Panc1 (cell line): Measurements from ENCODE around the gene SNTB2.

Experiments
- POLR2AphosphoS5 ChIP-seq: IDR thresholded peaks from 2 replicates; pipeline ENCODE4 v1.6.1; 2012; ENCODE audit warnings: mild to moderate bottlenecking, low read depth, low read length, moderate library complexity
- SIN3A ChIP-seq: IDR thresholded peaks from 2 replicates; pipeline ENCODE4 v1.6.1; 2012; ENCODE audit warnings: low read depth, mild to moderate bottlenecking, low read length, moderate library complexity, borderline replicate concordance; ENCODE audit not compliant: insufficient read depth
- TCF7L2 ChIP-seq: IDR thresholded peaks from 2 replicates; pipeline ENCODE4 v1.6.1; 2011; ENCODE audit warnings: mild to moderate bottlenecking, low read depth, low read length, inconsistent platforms
- TF ChIP-seq, protein P1 (sequence below): fragments of 450-650 bp; IDR thresholded peaks from 2 replicates; pipeline ENCODE4 v1.5.1; 2017; ENCODE audit warnings: mild to moderate bottlenecking
- TF ChIP-seq, protein P2 (sequence below), 2 experiments: IDR thresholded peaks; 2 replicates each; pipeline ENCODE4 v1.6.1; 2011 to 2012; ENCODE audit warnings: low read depth in 2 of 2, control low read depth in 1 of 2, low read length in 1 of 2, mild to moderate bottlenecking in 1 of 2, moderate library complexity in 1 of 2; ENCODE audit not compliant: insufficient read depth in 1 of 2

DNA sequence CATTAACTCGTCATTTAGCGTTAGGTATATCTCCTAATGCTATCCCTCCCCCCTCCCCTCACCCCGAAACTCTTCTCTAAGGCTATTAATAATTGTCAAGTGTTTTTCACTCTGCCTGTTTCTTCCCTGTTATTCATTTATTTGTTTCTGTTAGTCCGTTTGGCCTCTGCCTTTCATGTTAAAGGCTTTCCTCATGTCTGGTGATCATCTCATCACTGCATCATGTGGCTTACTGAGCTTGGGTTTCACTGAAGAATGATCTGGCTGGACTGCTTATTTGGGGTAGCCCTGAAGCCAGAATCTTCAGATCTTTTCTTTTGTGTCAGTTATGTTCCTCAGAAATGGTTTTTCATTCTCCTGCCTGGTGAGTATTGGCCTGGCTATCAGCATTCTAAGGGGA, 45.0 kb upstream of the SNTB2 start:
- TF ChIP-seq, protein P1, sequence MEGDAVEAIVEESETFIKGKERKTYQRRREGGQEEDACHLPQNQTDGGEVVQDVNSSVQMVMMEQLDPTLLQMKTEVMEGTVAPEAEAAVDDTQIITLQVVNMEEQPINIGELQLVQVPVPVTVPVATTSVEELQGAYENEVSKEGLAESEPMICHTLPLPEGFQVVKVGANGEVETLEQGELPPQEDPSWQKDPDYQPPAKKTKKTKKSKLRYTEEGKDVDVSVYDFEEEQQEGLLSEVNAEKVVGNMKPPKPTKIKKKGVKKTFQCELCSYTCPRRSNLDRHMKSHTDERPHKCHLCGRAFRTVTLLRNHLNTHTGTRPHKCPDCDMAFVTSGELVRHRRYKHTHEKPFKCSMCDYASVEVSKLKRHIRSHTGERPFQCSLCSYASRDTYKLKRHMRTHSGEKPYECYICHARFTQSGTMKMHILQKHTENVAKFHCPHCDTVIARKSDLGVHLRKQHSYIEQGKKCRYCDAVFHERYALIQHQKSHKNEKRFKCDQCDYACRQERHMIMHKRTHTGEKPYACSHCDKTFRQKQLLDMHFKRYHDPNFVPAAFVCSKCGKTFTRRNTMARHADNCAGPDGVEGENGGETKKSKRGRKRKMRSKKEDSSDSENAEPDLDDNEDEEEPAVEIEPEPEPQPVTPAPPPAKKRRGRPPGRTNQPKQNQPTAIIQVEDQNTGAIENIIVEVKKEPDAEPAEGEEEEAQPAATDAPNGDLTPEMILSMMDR = no peak
- TF ChIP-seq SIN3A (no peak), POLR2AphosphoS5 (no peak), TCF7L2 (no peak)
- TF ChIP-seq, protein P2, sequence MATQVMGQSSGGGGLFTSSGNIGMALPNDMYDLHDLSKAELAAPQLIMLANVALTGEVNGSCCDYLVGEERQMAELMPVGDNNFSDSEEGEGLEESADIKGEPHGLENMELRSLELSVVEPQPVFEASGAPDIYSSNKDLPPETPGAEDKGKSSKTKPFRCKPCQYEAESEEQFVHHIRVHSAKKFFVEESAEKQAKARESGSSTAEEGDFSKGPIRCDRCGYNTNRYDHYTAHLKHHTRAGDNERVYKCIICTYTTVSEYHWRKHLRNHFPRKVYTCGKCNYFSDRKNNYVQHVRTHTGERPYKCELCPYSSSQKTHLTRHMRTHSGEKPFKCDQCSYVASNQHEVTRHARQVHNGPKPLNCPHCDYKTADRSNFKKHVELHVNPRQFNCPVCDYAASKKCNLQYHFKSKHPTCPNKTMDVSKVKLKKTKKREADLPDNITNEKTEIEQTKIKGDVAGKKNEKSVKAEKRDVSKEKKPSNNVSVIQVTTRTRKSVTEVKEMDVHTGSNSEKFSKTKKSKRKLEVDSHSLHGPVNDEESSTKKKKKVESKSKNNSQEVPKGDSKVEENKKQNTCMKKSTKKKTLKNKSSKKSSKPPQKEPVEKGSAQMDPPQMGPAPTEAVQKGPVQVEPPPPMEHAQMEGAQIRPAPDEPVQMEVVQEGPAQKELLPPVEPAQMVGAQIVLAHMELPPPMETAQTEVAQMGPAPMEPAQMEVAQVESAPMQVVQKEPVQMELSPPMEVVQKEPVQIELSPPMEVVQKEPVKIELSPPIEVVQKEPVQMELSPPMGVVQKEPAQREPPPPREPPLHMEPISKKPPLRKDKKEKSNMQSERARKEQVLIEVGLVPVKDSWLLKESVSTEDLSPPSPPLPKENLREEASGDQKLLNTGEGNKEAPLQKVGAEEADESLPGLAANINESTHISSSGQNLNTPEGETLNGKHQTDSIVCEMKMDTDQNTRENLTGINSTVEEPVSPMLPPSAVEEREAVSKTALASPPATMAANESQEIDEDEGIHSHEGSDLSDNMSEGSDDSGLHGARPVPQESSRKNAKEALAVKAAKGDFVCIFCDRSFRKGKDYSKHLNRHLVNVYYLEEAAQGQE (IDR thresholded peaks at IDR 0.05; ENCODE audit: insufficient read depth in 1 of 2, low read depth in 2 of 2, low read length in 1 of 2) = no peak
